C4-2B (cell line): ENCODE data around the gene PCDHGA3.

ENCODE experiments used
- CTCF ChIP-seq: fragments of 450-650 bp; conservative IDR thresholded peaks from 2 replicates; pipeline ENCODE4 v1.5.1; 2017; ENCODE audit warnings: mild to moderate bottlenecking
- ZFX ChIP-seq: fragments of 450-650 bp; IDR thresholded peaks from 2 replicates; pipeline ENCODE4 v1.6.1; 2017

DNA sequence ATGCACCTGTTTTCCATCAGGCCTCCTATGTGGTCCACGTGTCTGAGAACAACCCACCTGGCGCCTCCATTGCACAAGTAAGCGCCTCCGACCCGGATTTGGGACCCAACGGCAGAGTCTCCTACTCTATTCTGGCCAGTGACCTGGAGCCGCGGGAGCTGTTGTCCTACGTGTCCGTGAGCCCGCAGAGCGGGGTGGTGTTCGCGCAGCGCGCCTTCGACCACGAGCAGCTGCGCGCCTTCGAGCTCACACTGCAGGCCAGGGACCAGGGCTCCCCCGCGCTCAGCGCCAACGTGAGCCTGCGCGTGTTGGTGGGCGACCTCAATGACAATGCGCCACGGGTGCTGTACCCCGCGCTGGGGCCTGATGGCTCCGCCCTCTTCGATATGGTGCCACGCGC lies 8.0 kb downstream of the PCDHGA3 start:
- no peak for TF ChIP-seq CTCF
- no peak for TF ChIP-seq ZFX
